ENCODE measurements around the gene STK24.

The STK24 gene

GRCh38 chr13:98503175-98504028, 73.5 kb downstream of the STK24 start:
- no peak for TF ChIP-seq CTCF (IDR thresholded peaks at IDR 0.05)
- Mint-ChIP-seq H3K4me1 (peaks cover 90% of the 10 kb centered on the region), H3K27ac (peak overlapping the region; percentile 85), H3K9me3 (peaks cover 1% of the 10 kb centered on the region), H3K27me3 (ENCODE audit: low read depth, poor library complexity) (peaks cover 3% of the 10 kb centered on the region), H3K36me3 (ENCODE audit: low read depth) (peaks cover 43% of the 10 kb centered on the region), H3K4me3 (peak overlapping the region; percentile 33)
- DNase-seq, result no peak

GRCh38 chr13:98500963-98501421, 75.9 kb downstream of the STK24 start:
- DNase-seq, result no peak
- Mint-ChIP-seq H3K4me3 (no peak overlapping the region), H3K4me1 (peaks cover 89% of the 10 kb centered on the region), H3K9me3 (peaks cover 7% of the 10 kb centered on the region), H3K27me3 (ENCODE audit: low read depth, poor library complexity) (no peaks in the 10 kb centered on the region), H3K27ac (no peak overlapping the region), H3K36me3 (ENCODE audit: low read depth) (peaks cover 54% of the 10 kb centered on the region)
- TF ChIP-seq CTCF (IDR thresholded peaks at IDR 0.05), result no peak

- peak overlapping the region; percentile 95 for H3K27ac Mint-ChIP-seq
- H3K4me3 Mint-ChIP-seq, result no peak overlapping the region
Observed at GRCh38 chr13:98496966-98497365, 79.9 kb downstream of the STK24 start.

GRCh38 chr13:98496479-98496791, 80.5 kb downstream of the STK24 start:
- H3K27ac Mint-ChIP-seq, result peak overlapping the region; percentile 95
- H3K36me3 Mint-ChIP-seq (ENCODE audit: low read depth), result peaks cover 41% of the 10 kb centered on the region
- no peak for DNase-seq
- H3K27me3 Mint-ChIP-seq (ENCODE audit: low read depth, poor library complexity), result peaks cover 2% of the 10 kb centered on the region
- H3K4me3 Mint-ChIP-seq, result no peak overlapping the region
- TF ChIP-seq CTCF (IDR thresholded peaks at IDR 0.05), result no peak
- H3K9me3 Mint-ChIP-seq, result peaks cover 7% of the 10 kb centered on the region
- peaks cover 82% of the 10 kb centered on the region for H3K4me1 Mint-ChIP-seq

More at GRCh38 chr13:98496966-98497365, 79.9 kb downstream of the STK24 start:
- no peak for DNase-seq
- TF ChIP-seq CTCF (IDR thresholded peaks at IDR 0.05), result no peak
- Mint-ChIP-seq H3K9me3 (peaks cover 7% of the 10 kb centered on the region), H3K27me3 (ENCODE audit: low read depth, poor library complexity) (peaks cover 2% of the 10 kb centered on the region), H3K36me3 (ENCODE audit: low read depth) (peaks cover 46% of the 10 kb centered on the region), H3K4me1 (peaks cover 82% of the 10 kb centered on the region)

GRCh38 chr13:98495627-98496478, 81.1 kb downstream of the STK24 start:
- Mint-ChIP-seq H3K4me1 (peaks cover 83% of the 10 kb centered on the region), H3K27me3 (ENCODE audit: low read depth, poor library complexity) (peaks cover 2% of the 10 kb centered on the region), H3K36me3 (ENCODE audit: low read depth) (peaks cover 40% of the 10 kb centered on the region), H3K27ac (peak overlapping the region; percentile 95), H3K9me3 (peaks cover 7% of the 10 kb centered on the region), H3K4me3 (peak overlapping the region; percentile 60)
- DNase-seq, result no peak
- TF ChIP-seq CTCF (IDR thresholded peaks at IDR 0.05), result no peak

Data from nephron progenitor cell (in vitro differentiated cells).